Stimulated activated memory B cell treated with anti-CD40 and anti-IgM and Interleukin-4, amounts not matched to agents 10 μg/mL and 1 μg/mL and 100 μg/mL, for 72 hours (primary cell): Measurements from ENCODE around the gene MGAM2.

ENCODE experiments used
- ATAC-seq: fragments of 150-1000 bp; cut with Tn5 transposase; 2 replicates; pipeline ENCODE4 v1.10.0; 2021
- H3K27ac Mint-ChIP-seq: one replicate; pipeline ENCODE4 v1.8.0; 2022; ENCODE audit warnings: mild to moderate bottlenecking, mixed read lengths
- H3K27me3 Mint-ChIP-seq: one replicate; pipeline ENCODE4 v1.8.0; 2022; ENCODE audit warnings: mixed read lengths
- H3K36me3 Mint-ChIP-seq: one replicate; pipeline ENCODE4 v1.8.0; 2022; ENCODE audit warnings: mixed read lengths
- H3K4me1 Mint-ChIP-seq: one replicate; pipeline ENCODE4 v1.8.0; 2022; ENCODE audit warnings: mixed read lengths
- H3K4me3 Mint-ChIP-seq: one replicate; pipeline ENCODE4 v1.8.0; 2022; ENCODE audit warnings: mild to moderate bottlenecking, moderate library complexity, mixed read lengths
- H3K9me3 Mint-ChIP-seq: one replicate; pipeline ENCODE4 v1.8.0; 2022; ENCODE audit warnings: mixed read lengths

MGAM2 gene

DNA sequence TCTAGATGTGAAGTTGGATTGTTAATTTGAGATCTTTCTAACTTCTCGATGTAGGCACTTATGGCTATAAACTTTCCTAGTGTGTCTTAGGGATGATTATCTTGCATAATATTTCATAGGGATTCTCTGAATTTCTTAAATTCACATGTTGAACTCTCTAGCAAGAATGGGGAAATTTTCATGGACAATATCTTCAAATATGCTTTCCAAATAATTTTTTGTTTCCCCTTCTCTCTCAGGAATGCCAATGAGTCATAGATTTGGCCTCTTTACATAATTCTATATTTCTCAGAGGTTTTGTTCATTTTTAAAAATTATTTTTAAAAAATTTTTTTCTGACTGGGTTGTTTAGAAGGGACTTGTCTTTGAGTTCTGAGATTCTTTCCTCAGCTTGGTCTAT is 68.9 kb downstream of the MGAM2 start:
- H3K9me3 Mint-ChIP-seq, result no peaks in the 10 kb centered on the region
- ATAC-seq, result no peak
- H3K4me3 Mint-ChIP-seq, result no peak overlapping the region
- H3K27ac Mint-ChIP-seq, result no peak overlapping the region
- H3K36me3 Mint-ChIP-seq, result no peaks in the 10 kb centered on the region
- H3K27me3 Mint-ChIP-seq, result no peaks in the 10 kb centered on the region
- H3K4me1 Mint-ChIP-seq, result no peaks in the 10 kb centered on the region

DNA sequence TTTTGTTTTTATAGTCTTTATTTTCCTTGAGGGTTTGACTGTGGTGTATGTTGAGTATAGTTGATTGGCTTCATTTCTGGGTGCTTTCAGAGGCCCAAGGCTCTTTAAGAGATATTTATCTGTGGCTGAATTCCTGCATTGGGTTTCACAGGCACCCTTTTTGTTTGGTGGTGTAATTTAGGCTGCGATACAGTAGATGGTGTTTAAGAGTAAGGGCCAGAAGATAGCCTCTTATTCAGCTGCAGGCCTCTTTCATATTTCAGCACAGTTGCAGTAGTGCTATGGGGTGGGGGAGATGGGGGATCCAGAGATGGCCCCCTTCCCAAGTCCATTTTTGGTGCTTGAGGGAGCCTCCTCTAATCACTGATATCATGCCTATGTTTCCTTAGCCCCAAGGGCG is 69.7 kb downstream of the MGAM2 start:
- no peaks in the 10 kb centered on the region for H3K4me1 Mint-ChIP-seq
- no peak for ATAC-seq
- H3K27me3 Mint-ChIP-seq, result no peaks in the 10 kb centered on the region
- H3K36me3 Mint-ChIP-seq, result no peaks in the 10 kb centered on the region
- no peaks in the 10 kb centered on the region for H3K9me3 Mint-ChIP-seq
- no peak overlapping the region for H3K4me3 Mint-ChIP-seq
- H3K27ac Mint-ChIP-seq, result no peak overlapping the region

DNA sequence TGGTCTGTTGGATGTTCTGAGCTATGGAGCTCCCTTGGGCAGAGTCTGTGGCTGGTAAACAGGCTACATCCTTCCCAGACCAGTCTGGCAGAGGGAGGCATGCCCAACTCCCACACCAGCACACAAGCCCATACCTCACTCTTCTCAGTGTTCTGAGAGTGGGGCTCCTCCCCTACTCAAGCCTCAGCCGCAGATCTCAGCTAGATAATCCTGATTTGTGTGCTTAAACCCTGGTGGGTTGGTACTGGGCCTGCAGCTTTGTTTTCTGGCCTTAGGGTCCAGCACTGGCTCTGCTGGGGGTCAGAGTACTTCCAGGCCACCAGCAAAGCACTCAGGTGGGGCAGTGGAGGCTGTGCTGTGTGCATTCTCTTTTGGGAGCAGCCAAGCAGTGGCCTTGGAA is 70.4 kb downstream of the MGAM2 start:
- no peaks in the 10 kb centered on the region for H3K36me3 Mint-ChIP-seq
- no peaks in the 10 kb centered on the region for H3K4me1 Mint-ChIP-seq
- no peaks in the 10 kb centered on the region for H3K9me3 Mint-ChIP-seq
- H3K4me3 Mint-ChIP-seq, result no peak overlapping the region
- no peak overlapping the region for H3K27ac Mint-ChIP-seq
- H3K27me3 Mint-ChIP-seq, result no peaks in the 10 kb centered on the region
- no peak for ATAC-seq

DNA sequence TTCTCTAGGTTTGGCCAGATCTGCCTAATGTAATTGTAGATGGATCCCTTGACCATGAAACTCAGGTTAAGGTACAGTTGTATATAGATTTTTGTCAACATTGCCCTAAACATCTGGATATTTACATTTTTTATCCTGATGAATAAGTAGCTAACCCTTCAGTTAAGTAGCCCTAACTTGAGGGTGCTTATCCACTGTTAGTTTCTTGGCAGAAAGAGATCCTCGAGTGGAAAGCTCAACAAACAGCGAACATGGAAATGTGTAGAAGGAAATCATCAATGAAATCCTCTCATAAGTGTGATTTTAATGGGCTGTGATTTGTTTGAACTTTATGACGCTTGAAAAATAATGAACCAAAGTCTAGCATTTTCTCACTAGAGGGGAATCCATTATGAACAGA is 73.6 kb downstream of the MGAM2 start:
- H3K4me3 Mint-ChIP-seq, result no peak overlapping the region
- H3K9me3 Mint-ChIP-seq, result no peaks in the 10 kb centered on the region
- H3K27me3 Mint-ChIP-seq, result no peaks in the 10 kb centered on the region
- no peaks in the 10 kb centered on the region for H3K4me1 Mint-ChIP-seq
- no peak for ATAC-seq
- no peak overlapping the region for H3K27ac Mint-ChIP-seq
- no peaks in the 10 kb centered on the region for H3K36me3 Mint-ChIP-seq

DNA sequence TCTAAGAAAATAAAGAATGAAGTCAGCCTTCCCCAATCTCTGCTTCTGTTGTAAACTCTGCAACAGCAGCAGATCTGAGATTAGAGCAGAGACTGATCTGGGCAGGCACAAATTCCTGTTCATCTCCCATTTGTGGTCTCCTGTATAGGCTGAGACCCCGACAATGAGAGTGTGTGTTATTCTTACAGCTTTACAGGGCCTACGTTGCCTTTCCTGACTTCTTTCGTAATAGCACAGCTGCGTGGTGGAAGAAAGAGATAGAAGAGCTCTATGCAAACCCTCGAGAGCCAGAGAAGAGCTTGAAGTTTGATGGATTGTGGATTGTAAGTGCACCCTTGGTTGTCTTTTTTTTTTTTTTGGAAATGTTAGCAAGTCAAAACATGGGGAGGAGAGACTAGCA is 74.3 kb downstream of the MGAM2 start:
- Mint-ChIP-seq H3K27me3 (no peaks in the 10 kb centered on the region), H3K27ac (no peak overlapping the region), H3K4me3 (no peak overlapping the region), H3K36me3 (no peaks in the 10 kb centered on the region), H3K4me1 (no peaks in the 10 kb centered on the region), H3K9me3 (no peaks in the 10 kb centered on the region)
- no peak for ATAC-seq

DNA sequence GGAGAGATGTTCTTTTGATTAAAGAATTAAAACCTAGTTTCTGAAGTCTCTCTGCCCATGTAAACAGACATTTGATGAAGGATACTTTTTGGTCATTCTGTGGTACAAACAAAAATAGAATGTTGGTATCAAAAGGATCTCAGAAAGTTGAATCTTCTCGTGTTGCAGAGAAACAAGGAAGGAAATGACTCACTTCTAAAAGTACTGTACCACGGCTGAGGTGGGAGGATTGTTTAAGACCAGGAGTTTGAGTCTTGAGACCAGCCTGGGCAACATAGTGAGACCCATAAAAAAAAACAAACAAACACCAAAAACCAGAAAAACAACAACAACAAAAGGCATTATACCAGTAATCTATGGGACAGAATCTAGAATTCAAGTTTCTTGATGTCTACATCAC is 76.6 kb downstream of the MGAM2 start:
- Mint-ChIP-seq H3K4me1 (no peaks in the 10 kb centered on the region), H3K27ac (no peak overlapping the region), H3K4me3 (no peak overlapping the region), H3K27me3 (no peaks in the 10 kb centered on the region), H3K9me3 (peaks cover 5% of the 10 kb centered on the region), H3K36me3 (no peaks in the 10 kb centered on the region)
- no peak for ATAC-seq

DNA sequence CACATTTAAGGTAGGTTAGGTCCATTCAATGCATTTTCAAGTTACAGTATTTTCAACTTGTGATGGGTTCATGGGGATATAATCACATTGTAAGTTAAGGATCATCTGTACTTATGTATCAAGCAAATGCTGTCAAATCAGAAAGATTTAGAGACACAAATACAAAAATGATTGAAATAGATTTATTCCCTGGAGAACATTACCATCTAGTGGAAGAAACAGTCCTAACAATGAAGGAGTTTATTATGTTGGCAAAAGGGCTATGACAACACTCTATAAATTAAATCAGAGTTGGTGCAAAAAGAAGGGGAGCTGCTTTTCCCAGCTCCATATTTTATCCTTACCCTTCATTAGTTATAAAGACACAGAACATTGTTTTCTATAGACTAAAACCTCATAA is 77.3 kb downstream of the MGAM2 start:
- no peaks in the 10 kb centered on the region for H3K27me3 Mint-ChIP-seq
- no peak overlapping the region for H3K4me3 Mint-ChIP-seq
- no peak for ATAC-seq
- H3K36me3 Mint-ChIP-seq, result no peaks in the 10 kb centered on the region
- H3K27ac Mint-ChIP-seq, result no peak overlapping the region
- peaks cover 5% of the 10 kb centered on the region for H3K9me3 Mint-ChIP-seq
- no peaks in the 10 kb centered on the region for H3K4me1 Mint-ChIP-seq

DNA sequence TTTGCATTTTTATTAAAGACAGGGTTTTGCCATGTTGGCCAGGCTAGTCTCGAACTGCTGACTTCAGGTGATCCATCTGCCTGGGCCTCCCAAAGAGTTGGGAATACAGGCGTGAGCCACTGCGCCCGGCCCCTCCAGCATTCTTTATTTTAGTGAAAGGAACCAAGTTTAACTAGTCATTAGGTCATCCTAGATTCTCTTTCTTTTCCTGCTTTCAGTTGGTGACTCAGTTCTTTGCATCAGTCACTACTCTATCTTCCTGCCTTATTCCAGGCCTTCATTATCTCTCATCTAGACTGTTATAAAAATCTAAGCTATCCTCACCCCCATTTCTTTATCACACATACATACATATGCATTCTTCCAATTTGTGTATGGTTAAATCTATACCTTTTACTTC is 82.7 kb downstream of the MGAM2 start:
- peaks cover 5% of the 10 kb centered on the region for H3K9me3 Mint-ChIP-seq
- H3K4me3 Mint-ChIP-seq, result no peak overlapping the region
- H3K27ac Mint-ChIP-seq, result no peak overlapping the region
- H3K36me3 Mint-ChIP-seq, result no peaks in the 10 kb centered on the region
- H3K4me1 Mint-ChIP-seq, result no peaks in the 10 kb centered on the region
- no peak for ATAC-seq
- H3K27me3 Mint-ChIP-seq, result no peaks in the 10 kb centered on the region

DNA sequence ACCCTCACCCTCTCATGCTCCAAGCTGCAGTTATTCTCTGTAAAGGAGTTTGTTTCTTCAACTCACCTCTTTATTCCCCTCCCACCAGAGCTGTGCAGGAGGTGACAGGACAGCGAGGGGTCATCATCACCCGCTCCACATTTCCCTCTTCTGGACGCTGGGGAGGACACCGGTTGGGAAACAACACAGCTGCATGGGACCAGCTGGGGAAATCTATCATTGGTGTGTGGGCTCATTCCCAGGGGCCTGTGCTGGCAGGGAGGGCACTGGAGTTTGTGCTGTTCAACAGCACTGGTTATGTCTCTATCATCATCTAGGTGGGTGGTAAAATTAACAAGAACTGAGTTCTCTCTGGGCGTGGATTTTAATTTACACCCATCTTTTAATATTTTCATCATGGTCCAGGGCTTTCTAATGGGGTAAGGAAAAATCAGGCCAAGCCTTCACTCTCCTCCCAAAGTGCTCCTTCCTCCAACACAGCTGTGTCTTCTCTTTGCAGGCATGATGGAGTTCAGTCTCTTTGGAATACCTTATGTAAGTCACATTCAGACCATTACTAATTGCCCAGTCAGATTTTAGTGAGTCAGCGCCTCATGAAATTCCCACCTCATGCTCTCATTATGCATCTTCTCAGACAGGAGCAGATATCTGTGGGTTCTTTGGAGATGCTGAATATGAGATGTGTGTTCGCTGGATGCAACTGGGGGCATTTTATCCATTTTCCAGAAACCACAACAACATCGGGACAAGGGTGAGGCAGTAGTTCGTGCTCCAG is 84.7 kb downstream of the MGAM2 start:
- Mint-ChIP-seq H3K4me1 (no peaks in the 10 kb centered on the region), H3K9me3 (peaks cover 5% of the 10 kb centered on the region), H3K4me3 (no peak overlapping the region), H3K27ac (no peak overlapping the region), H3K27me3 (no peaks in the 10 kb centered on the region), H3K36me3 (no peaks in the 10 kb centered on the region)
- ATAC-seq, result no peak

DNA sequence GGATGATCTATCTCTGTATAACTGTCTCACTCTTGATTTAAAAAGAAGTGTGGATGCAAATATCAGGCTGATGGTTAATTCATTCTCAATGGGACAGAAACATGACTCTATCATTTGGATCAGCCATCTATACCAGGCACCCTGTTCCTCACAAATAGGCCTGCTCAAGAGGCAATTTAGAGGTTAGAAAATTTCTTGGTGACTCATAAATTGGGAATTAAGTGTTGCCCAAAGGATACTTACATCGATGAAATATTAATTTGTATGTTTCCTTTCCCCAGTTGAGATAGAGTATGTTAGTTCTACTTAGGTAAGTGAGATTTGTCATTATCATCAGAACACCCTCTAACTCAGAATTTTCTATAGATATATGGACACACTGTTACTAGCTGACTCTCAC is 88.7 kb downstream of the MGAM2 start:
- Mint-ChIP-seq H3K27ac (no peak overlapping the region), H3K9me3 (no peaks in the 10 kb centered on the region), H3K4me3 (no peak overlapping the region), H3K36me3 (no peaks in the 10 kb centered on the region), H3K27me3 (no peaks in the 10 kb centered on the region), H3K4me1 (no peaks in the 10 kb centered on the region)
- ATAC-seq, result no peak

DNA sequence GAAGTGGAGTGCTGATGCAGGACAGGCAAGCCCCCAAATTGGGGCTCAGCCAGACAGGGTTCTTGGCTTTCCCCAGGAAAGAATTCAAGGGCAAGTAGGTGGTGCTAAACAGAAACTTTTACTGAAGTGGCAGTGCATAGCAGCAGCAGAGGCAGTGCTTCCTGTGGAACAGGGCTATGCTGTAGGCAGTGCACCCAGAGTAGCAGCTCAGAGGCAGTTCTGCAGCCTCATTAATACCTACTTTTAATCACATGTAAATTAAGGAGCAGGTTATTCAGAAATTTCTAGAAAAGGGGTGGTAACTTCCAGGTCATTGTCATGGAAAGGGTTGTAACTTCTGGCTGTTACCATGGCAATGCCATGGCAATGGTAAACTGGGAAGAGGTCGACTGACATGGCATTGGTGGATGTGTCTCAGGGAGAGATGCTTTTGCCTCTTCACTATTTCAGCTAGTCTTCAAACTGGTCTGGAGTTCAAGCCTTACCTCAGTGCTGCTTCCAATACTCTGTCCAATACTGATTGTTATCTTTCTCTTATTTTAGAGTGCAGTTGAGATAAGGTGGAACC is 117.1 kb downstream of the MGAM2 start:
- no peak overlapping the region for H3K4me3 Mint-ChIP-seq
- ATAC-seq, result no peak
- H3K27me3 Mint-ChIP-seq, result peaks cover 9% of the 10 kb centered on the region
- H3K36me3 Mint-ChIP-seq, result no peaks in the 10 kb centered on the region
- no peaks in the 10 kb centered on the region for H3K9me3 Mint-ChIP-seq
- H3K4me1 Mint-ChIP-seq, result no peaks in the 10 kb centered on the region
- H3K27ac Mint-ChIP-seq, result no peak overlapping the region

DNA sequence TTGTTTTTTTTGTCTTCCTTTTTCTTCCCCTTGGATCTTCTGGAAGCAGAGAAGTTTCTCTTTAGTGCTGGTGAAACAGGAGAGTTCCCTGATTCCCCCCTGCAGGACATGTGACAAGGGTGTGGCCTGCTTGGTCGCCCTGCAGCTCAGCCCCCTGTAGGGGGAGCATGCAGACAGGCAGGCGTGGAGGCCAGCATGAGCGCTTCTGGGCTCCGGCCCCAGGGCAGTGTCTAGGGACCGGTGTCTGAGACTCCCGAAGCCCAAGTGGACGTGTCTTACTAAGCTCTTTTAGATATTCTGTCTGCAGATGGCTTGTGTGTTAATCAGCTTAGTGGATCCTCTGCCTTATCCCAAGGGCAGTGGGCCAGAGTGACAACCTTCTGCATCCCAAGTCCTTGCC is 120.2 kb downstream of the MGAM2 start:
- H3K27ac Mint-ChIP-seq, result no peak overlapping the region
- H3K36me3 Mint-ChIP-seq, result no peaks in the 10 kb centered on the region
- peaks cover 18% of the 10 kb centered on the region for H3K27me3 Mint-ChIP-seq
- H3K9me3 Mint-ChIP-seq, result peaks cover 10% of the 10 kb centered on the region
- no peak overlapping the region for H3K4me3 Mint-ChIP-seq
- H3K4me1 Mint-ChIP-seq, result no peaks in the 10 kb centered on the region
- ATAC-seq, result no peak

DNA sequence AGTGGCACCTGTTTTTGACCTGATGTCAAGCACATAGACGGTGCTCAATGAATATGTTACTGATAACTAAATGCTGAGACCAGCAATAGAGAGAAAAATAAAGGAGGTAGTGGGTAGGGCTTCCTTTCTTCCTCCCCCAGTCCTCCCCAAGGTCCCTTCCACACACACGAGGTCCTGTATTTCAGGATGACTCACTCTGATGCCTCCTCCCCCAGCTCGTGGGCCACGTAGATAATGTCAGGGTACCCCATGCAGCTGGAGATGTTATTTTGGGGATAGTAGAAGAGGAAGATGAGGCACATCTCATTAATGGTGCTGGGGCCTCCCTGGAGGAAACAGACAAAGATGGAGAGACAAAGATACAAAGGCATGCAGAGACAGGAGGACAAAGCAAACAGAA is 129.0 kb downstream of the MGAM2 start:
- H3K27me3 Mint-ChIP-seq, result no peaks in the 10 kb centered on the region
- ATAC-seq, result no peak
- H3K27ac Mint-ChIP-seq, result no peak overlapping the region
- H3K9me3 Mint-ChIP-seq, result peaks cover 9% of the 10 kb centered on the region
- no peaks in the 10 kb centered on the region for H3K36me3 Mint-ChIP-seq
- no peak overlapping the region for H3K4me3 Mint-ChIP-seq
- no peaks in the 10 kb centered on the region for H3K4me1 Mint-ChIP-seq

DNA sequence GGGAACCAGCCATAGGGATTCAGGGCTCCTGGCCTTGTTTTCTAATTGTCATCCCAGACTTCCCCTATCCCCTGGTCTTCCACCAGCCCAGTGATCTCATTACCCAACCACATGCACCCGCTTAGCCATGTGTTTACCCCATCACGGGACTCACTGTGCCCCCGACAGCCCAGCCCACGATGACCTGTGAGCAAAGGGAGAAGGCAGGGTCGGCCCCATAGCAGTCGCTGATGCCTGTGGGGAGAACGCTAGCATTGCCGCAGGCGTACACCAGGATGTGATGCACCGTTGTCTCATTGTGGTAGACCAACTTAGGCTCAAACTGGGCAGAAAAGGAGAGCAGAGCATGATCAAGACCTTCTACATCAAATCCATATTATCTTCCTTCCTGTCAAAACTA is 132.3 kb downstream of the MGAM2 start:
- Mint-ChIP-seq H3K27ac (no peak overlapping the region), H3K4me1 (no peaks in the 10 kb centered on the region)

DNA sequence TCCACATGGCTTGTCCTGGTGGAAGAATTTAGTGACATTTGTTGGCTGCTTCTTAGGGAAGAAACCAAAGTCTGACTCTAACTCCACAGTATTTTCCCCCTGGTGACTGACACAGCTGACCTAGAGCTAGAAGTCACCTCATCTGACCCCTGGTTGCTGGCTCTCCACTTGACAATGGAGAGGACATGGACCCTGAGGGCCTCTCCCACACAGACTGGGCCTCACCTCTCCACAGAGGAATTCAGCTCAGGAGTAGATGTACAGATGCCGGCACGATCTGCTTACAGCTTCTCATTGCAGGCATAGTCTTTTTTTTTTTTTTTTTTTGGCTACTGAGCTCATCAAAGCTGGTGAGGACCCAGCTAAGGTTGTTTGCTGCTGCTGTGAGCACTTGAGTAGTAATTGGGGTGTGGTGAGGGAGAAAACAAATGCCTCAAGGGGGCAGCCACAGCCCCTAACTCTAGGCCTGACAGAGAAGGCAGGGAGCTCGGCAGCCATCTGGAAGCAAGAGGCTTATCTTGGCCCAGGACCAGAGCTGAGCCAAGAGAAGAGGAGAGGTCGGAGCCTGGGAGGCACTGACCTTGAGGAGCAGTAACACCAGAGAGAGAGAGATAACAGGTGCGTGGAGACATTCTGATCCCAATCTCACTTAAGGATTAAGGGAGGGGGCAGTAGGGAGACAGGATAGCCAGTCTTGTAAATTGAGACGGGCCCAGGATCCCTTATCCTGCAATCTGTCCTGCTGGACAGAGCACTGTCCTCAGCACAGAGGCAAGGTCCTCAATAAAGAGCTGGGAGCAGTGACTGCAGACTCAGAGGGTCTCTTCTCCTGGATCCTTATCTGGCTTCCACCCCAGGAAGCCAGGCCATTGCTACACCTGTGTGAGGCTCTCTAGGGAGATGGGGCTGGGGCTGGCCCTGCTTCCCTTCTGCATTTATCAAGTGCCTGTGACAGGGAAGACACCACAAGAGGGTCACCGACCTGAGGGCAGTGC is 136.9 kb downstream of the MGAM2 start:
- no peaks in the 10 kb centered on the region for H3K4me1 Mint-ChIP-seq
- H3K36me3 Mint-ChIP-seq, result no peaks in the 10 kb centered on the region
- no peak overlapping the region for H3K27ac Mint-ChIP-seq
- H3K27me3 Mint-ChIP-seq, result peaks cover 9% of the 10 kb centered on the region
- no peak for ATAC-seq
- peaks cover 3% of the 10 kb centered on the region for H3K9me3 Mint-ChIP-seq
- no peak overlapping the region for H3K4me3 Mint-ChIP-seq

More for the DNA sequence above, 132.3 kb downstream of the MGAM2 start:
- Mint-ChIP-seq H3K36me3 (no peaks in the 10 kb centered on the region), H3K27me3 (peaks cover 7% of the 10 kb centered on the region), H3K9me3 (peaks cover 3% of the 10 kb centered on the region), H3K4me3 (no peak overlapping the region)
- ATAC-seq, result no peak
